SIG-M5 treated with dmso at 0.1 percent for 504 hours (cell line): ENCODE measurements around the gene TADA2A.
"Not testable (repeated sequence)": the region's sequence is repeated elsewhere in the genome, so short reads cannot be mapped to it uniquely, and the experiment has no call there.

Experiments used
- DNase-seq: peaks from one replicate; lab custom pipeline; 2025; ENCODE audit not compliant: unreplicated experiment; lab: John Stamatoyannopoulos, UW

Gene TADA2A

DNA sequence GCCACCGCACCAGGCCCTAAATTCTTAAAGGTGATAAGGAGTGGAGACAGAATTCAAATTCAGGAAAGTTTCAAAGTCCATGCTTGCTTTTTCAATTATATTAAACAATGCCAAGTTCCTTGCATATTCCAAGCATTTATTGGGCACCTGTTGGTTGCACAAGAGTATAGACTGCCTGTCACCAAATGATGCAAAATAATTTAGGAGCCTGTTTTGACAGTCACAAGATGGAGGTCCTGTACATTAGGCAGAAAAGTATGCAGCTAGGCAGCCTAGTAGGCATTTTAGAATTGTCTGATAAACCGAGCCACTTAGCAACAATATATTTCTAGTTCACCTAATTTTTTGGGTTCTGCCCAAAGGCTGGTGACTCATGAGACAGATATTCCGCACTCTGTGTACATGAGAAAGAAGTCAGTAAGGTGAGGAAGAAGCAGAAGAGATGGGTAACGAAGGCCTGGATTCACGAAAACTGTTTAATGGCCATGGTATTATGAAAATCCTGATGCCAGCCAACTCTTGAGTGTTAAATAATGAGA is 7.4 kb upstream of the TADA2A start:
- no peak for DNase-seq

DNA sequence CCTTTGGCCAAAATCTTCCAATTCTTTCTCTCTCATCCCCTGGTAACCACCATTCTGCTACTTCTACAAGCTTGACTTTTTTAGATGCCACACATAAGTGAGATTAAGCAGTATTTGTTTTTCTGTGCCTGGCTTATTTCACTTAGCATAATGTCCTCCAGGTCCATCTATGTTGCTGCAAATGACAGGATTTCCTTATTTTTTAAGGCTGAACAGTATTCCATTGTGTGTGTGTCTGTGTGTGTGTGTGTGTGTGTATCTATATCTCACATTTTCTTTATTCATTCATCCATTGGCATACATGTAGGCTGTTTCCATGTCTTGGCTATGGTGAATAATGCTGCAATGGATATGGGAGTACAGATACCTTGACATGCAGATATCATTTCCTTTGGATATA is 6.2 kb upstream of the TADA2A start:
- DNase-seq: no peak

DNA sequence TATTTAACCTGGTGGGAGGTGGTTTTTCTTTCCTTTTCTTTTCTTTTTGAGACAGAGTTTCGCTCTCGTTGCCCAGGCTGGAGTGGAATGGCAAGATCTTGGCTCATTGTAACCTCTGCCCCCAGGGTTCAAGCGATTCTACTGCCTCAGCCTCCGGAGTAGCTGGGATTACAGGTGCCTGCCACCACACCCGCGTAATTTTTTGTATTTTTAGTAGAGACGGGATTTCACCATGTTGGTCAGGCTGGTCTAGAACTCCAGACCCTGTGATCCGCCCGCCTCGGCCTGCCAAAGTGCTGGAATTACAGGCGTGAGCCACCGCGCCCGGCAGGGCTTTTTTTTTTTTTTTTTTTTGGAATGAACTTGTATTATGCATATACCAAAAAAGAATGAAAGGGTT is 1.2 kb upstream of the TADA2A start:
- DNase-seq: not testable (repeated sequence)

DNA sequence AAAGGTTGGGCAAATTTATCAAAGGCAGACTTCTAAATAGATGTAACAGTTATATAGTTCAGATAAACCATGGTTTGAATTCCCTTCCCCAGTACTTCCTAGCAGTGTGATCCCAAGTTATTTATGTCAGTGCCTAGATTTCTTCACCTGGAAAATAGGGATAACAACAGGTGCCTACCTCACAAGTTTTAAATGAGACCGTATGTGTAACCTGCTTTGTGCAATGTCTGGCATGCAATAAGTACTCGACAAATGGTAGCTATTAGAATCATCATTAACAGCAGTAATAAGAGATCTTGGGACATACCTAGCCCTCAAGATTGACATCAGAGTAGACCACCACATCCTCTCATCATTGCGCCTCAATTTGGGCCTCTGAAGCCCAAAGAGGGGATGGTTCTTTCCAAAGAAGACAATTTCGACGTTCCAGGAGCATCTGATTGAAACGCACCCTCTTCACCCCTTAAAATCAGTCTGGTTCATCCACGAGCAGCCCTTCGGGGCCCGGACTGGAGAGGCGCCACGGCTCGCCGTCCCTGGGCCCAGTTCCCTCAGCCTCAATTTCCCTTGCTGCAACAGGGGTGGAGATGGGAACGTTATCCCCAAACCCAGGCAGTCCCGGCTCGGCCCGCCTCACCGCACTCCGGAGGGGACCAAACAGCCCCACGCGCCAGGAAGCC is 591 bp upstream of the TADA2A start:
- no peak for DNase-seq

DNA sequence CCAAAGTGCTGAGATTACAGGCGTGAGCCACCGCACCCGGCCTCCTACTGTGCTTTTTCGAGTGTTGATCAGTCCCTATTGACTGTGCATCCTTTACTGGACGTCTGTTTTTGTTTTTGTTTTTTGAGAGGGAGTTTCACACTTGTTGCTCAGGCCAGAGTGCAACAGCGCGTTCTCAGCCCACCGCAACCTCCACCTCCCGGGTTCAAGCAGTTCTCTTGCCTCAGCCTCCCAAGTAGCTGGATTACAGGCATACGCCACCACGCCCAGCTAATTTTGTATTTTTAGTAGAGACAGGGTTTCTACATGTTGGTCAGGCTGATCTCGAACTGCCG is 1.4 kb downstream of the TADA2A start:
- DNase-seq: not testable (repeated sequence)

DNA sequence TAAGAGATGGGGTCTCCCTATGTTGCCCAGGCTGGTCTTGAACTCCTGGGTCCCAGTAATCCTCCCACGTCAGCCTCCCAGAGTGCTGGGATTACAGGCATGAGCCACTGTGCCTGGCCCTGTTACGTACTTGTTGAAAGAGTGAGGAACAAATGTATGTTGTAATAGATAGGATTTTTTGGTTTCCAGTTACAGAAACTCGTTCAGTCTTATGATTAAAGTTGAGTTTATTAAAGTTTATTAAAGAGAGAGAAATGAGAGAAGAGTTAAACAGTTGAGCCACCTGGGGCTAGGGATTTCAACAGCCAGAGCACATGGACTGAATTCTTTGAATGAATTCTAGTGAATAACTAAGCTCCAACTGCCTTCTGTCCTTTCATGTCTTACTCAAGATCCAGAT is 3.7 kb downstream of the TADA2A start:
- no peak for DNase-seq

DNA sequence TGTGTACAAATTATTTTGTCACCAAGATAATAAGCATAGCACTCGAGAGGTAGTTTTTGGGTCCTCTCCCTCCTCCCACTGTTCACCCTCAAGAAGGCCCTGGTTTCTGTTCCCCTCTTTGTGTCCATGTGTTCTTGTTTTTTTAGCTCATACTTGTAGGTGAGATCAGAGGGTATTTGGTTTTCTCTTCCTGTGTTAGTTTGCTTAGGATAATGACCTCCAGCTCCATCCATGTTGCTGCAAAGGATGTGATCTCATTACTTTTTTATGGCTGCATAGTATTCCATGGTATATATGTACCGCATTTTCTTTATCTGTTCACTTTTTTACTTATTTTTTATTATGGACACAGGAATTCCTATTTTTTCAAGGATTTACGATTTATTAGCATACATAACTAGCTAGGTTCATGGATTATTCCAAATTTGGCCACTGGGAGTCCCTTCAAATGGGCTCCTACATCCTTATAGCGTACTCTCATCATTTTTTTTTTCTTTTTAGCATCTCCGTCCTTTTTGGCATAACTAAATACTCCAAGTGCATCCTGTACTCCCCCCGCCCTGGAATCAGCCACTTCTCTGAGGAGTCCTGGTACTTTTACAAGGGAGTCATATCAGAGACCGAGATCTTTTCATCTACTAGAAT is 7.3 kb downstream of the TADA2A start:
- DNase-seq: peak; percentile 16

DNA sequence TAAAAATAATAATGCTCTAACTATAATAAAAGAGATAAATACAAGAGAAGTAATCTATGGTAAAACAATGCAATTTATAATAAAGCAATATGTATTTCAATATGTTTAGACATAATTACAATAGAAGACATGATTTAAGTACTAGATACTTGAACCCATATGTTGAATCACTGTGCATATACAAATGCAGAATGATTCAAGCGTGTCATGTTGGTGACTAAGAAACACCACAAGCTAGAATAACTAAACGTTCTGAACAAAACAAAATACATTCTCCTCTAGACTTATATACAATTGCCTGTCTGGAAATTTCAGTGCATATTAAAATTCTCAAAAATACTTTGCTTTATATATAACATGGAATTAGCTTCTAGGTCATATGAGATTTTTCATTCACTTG is 11.2 kb downstream of the TADA2A start:
- no peak for DNase-seq

DNA sequence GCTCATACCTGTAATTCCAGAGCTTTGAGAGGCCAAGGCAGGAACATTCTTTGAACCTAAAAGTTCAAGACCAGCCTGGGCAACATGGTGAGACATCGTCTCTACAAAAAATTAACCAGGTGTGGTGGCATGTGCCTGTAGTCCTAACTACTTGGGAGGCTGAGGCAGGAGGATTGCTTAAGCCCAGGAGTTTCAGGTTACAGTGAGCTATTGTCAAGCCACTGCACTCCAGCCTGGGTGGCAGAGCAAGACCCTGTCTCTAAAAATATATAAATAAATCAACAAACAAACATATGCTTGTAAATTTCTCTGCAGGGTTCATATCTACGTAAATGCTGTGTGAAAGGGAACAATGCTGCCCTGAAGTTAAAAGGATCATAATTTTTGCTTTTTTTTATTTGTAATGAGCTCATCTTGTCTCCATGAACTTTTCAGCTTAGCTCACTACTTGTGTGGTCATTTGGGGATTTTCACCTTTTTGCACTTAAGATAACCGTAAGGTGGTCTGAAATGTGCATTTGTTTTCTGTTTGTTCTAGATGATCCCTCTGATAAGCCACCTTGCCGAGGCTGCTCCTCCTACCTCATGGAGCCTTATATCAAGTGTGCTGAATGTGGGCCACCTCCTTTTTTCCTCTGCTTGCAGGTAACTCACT is 16.4 kb downstream of the TADA2A start:
- no peak for DNase-seq

DNA sequence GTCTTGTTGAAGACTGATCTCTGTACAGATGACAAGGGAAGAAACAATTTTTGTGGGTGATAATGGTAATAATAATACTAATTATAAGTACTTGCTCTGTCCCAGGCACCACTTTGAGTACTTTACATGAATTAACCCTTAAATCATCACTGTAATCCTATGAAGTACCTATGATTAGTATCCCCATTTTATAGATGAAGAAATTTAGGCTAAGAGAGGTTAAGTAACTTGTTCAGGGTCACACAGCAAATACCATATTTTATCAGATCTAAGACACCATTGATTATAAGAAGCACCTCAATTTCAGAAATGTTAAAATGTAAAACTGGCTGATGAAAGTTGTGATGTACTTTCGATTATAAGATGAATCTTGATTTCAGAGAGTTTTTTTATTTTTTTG is 18.6 kb downstream of the TADA2A start:
- no peak for DNase-seq

DNA sequence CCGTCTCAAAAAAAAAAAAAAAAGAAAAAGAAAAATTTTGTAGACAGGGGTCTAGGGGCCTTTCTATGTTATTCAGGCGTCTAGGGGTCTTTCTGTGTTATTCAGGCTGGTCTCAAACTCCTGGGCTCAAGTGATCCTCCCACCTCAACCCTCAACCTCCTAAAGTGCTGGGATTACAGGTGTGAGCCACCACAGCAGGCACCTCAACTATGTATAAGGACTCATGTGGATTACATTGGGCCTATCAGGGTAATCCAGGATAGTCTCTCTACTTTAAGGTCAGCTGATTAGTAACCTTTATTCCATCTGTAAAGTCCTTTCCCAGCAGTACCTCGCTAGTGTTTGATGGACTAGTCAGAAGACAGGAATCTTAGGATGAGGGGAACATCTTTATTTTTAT is 22.4 kb downstream of the TADA2A start:
- DNase-seq: no peak

DNA sequence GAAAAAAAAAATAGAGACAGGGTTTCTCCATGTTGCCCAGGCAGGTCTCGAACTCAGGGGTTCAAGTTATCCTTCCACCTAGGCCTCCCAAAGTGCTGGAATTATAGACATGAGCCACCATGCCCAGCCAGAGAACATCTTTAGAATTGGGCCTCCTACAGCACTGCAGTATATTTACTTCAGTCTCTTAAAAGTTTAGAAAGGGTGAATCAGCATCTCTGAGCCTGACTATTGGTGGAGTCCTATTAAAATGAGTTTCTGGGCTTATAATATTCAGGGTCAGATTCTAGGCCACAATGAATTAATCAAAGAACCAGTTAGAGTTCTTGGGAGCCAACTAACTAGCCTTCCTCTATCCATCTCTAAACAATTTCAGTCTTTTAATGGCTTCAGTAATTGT is 22.8 kb downstream of the TADA2A start:
- no peak for DNase-seq

DNA sequence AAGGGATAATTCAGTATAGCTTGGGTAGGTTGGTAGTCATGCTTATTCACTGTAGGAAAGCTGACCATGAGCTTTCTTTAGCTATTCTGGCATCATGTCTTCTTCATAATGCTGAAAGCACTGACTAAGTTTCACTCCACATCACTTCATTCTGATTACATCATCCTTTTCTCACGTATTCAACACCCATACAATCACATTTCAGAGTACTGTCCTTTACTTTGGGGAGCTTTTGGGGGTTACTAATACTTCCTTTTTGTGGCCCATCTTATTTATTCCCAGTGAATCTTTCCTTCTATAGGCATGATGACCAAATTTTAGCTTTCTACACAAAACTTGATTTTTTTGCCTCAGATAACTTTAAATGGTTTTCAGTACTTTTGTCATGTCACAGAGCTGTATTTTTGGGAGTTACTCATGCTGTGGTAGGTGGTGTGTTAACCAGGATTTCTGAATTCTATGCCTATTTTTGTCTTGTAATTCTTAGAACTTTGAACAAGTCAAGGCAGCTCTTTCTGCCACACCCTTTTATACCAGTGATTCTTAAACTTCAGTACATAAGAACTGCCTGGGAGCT is 23.5 kb downstream of the TADA2A start:
- DNase-seq: peak; percentile 34

DNA sequence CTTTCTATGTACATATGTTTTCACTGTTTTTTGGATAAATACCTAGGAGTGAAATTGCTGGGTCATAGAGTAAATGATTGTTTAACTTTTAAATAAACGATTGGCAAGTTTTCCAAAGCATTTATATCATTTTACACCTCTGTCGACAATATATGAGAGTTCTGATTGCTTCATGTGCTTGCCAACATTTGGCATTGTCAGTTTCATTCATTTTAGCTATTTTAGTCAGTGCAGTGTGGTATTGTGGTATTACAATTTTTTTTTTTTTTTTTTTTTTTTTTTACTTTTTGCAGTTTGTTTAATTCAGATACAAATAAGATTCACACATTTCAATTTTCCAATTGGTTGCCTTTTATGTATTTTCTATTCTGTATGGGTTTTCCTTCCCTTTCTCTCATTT is 26.0 kb downstream of the TADA2A start:
- no peak for DNase-seq

DNA sequence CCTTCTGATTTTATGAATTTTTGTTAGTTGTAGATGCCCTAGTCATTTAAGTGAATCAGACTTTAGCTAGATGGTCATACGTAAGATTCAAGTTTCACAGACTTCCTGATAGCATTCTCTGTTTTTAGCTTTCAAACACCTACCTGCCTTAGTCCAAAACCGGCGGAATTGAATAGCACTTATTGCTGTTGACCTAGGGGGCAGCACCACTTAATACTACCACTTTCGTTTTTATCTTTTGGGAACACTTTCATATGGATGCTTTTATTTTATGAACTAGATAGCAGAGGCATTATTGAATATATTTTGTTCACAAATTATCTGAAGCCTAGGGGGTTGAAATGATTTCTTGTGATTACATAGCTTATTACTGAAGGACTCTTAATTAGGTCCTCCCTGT is 31.5 kb downstream of the TADA2A start:
- DNase-seq: no peak

DNA sequence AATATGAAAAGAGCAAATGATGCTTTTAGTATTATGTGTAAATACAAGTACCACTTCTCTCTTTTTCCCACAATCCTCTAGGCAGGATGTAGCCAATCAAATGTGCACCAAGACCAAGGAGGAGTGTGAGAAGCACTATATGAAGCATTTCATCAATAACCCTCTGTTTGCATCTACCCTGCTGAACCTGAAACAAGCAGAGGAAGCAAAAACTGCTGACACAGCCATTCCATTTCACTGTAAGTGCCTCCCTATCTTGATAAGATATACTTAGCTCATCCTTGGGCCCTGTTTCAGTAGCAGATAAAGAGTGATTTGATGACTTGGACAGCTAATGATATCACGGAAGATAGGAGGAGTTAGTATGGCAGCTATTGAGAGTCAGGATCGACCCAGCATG is 33.7 kb downstream of the TADA2A start:
- DNase-seq: no peak

DNA sequence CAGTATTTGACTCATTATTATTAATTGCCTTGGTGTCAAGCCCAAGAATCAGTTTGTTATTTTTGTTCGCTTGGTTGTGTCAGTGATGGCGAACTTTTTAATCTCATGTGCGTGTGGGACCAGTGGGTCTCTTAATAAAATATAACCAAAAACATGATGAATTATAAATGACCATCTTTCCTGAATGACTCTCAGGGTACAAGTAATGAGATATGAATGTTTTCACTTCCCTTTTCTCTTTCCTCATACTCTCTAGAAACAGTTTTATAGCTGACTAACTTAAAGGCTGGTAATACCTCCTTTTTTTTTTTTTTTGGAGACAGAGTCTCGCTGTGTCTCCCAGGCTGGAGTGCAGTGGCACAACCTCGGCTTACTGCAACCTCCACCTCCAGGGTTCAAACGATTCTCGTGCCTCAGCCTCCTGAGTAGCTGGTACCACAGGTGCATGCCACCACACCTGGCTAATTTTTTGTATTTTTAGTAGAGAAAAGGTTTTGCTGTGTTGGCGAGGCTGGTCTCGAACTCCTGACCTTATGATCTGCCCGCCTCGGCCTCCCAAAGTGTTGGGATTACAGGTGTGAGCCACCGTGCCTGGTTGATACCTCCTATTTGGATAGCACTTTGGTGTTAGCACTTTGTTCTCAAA is 34.8 kb downstream of the TADA2A start:
- peak; percentile 73 for DNase-seq

DNA sequence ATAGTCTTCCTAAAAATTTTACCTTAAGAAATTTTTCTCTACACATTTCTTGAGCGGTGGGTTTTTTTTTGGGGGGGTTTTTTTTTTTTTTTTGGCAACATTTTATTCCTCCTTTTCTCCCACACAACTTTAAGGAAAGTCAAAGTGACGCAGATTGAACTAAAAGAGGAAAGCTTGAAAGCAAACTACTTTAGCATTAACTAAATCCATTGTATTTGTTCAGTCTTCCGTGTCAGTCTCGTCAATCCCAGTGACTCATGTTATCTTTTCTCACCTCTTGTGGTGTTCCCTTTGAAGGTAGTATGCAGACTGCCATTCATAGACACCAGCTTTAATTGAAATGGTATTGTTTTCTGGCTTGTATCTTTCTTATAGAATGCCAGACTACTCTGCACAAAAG is 39.3 kb downstream of the TADA2A start:
- DNase-seq: no peak

DNA sequence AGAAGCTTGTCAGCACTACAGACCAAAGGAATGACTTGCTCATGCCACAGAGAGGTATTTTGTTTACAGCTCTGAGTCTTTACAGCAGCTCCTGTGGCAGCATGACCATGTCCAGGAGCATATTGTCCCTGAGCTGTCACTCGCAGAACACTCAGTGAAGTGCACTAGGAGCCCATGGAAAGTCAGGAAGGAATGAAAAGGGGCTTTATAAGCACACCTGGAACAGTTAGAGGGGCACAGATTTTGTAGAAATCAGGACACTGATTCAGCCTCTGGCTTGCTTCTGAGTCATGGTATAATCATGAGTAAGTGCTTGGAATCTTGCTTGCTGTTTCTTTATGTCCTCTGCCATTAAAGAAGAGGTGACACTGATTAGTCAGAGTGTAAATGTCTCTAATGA is 41.0 kb downstream of the TADA2A start:
- DNase-seq: no peak

DNA sequence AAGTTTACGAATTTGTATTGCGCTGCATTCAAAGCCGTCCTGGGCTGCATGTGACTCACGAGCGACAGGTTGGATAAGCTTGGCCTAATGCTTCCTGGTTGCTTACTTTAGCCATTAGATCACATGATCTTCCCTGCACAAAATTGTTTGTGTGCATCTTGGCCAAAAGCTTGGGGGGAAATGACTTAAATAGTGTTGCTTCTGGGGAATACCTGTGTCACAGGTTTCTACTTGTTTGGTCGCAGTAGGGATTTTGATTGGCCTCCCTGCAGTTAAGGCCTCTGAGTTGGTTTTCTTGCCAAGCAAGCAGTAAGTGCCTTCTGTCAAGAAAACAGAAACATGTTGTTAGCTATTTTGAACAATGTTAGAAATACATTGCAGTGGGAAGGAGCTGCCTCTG is 43.4 kb downstream of the TADA2A start:
- no peak for DNase-seq

DNA sequence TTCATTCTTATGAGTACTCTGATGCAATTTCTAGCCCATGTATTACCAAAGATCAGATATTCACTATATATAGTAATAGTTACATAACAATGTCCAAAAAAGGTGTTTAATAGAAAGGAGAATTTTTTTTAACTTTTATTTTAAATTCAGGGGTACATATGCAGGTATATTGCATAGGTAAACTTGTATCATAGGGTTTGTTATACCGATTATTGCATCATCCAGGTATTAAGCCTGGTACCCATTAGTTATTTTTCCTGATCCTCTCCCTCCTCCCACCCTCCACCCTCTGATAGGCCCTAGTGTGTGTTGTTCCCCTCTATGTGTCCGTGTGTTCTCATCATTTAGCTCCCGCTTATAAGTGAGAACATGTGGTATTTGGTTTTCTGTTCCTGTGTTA is 51.1 kb downstream of the TADA2A start:
- DNase-seq: not testable (repeated sequence)

DNA sequence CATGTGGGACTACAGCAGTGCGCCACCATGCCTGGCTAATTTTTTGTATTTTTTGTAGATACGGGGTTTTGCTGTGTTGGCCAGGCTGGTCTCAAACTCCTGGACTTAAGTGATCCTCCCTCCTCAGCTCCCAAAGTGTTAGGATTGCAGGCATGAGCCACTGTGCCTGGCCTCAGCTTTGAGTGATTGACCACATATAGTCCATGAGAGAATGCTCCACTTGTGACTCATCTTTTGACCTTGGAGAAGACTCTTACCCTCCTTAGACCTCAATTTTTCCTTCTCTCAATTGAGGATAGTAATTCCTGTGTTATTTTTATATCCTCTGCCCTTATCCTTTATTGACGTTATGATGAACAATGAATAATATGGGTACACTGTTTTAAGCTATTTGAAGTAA is 52.1 kb downstream of the TADA2A start:
- no peak for DNase-seq
